Effector CD4-positive, alpha-beta T cell (primary cell): Measurements from ENCODE around the gene TAF7L.
"Not testable (repeated sequence)": the region's sequence is repeated elsewhere in the genome, so short reads cannot be mapped to it uniquely, and the experiment has no call there.

Experiments used
- DNase-seq: peaks from one replicate; pipeline ENCODE4 v3.0.0-alpha.2; 2020
- total RNA-seq: gene quantifications from one replicate; lab custom pipeline; 2026; lab: John Stamatoyannopoulos, UW

TAF7L gene, protein sequence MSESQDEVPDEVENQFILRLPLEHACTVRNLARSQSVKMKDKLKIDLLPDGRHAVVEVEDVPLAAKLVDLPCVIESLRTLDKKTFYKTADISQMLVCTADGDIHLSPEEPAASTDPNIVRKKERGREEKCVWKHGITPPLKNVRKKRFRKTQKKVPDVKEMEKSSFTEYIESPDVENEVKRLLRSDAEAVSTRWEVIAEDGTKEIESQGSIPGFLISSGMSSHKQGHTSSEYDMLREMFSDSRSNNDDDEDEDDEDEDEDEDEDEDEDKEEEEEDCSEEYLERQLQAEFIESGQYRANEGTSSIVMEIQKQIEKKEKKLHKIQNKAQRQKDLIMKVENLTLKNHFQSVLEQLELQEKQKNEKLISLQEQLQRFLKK
- total RNA-seq: 0.56 reads per million

DNA sequence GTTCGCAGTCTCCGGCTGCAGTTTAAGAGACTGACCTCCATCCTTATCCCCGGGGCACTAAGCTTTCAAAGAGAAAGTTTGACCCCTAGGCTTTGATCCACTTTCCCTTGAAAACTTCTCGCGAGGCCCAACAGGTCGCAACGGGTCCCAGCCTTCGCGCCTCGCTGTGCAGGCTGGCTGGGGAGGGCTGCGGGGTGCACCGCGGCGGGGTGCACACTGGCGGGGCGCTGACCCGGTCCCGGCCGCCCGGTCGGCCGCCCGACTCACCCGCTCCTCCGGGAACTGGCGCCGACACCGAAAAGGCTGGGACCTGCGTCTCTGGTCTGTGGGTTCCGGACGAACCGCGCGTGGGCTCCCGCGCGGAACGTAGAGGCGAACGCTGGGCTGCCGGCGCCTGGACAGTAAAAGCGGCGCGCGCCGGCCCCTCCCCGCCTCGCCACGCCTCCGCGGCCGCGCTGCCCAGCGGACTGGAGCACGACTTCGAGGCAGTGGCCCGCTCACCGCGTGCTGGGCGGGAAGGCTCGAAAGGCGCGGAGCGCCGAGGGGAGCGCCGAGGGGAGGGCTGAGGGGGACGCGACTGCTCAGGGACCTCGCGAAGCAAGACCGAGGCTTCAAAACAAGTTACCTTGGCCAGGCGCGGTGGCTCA lies at the start of gene TAF7L:
Gene TAF7L, minus strand, starts transcription at position 378 of the 647 bp plus-strand sequence. CDS start 3,791 bp downstream, outside the sequence.
- no peak for DNase-seq

DNA sequence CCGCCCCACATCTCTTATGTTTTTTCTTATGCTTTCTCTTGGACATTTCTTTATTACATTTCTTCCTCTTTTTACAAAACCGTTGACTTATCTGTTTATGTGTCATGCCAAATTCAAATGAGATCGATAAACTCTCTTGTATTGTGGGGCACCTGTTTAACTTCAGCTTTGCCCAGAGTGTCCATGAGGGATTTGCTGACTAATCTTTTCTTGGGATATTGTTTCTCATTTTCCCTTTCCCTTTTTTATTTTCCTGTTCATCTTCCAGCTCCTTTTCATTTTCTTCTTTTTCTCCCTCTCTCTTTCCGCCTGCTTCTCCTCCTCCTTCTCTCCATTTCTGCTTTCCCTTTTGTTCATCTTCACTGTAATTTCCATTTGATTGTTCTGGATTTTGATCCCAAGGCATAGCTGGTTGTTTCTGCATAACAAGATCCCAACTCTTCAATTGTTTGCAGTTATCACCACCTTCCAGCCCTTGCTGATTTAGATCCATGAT lies 46.7 kb upstream of the TAF7L start:
- DNase-seq: no peak

DNA sequence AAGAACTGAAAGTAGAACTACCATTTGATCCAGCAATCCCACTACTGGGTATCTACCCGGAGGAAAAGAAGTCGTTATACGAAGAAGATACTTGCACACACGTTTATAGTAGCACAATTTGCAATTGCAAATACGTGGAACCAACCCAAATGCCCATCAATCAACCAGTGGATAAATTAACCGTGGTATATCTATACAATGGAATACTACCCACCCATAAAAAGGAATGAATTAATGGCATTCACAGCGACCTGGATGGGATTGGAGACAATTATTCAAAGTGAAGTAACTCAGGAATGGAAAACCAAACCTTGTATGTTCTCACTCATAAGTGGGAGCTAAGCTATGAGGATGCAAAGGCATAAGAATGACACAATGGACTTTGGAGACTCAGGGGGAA lies 43.2 kb upstream of the TAF7L start:
- DNase-seq: not testable (repeated sequence)

DNA sequence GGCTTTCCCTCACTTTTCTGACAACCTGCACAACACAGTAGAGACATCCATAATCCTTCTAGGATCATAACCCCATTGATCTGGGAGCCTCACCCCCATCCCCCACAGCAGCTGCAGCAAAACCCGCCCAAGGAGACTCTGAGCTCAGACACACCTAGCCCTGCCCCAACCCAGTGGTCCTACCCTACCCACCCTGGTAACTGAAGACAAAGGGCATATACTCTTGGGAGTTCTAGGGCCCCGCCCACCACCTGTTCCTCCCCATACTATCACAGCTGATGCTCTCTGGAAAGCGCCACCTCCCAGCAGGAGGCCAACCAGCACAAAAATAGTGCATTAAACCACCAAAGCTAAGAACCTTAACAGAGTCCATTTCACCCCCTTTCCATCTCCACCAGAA lies 35.5 kb upstream of the TAF7L start:
- not testable (repeated sequence) for DNase-seq

DNA sequence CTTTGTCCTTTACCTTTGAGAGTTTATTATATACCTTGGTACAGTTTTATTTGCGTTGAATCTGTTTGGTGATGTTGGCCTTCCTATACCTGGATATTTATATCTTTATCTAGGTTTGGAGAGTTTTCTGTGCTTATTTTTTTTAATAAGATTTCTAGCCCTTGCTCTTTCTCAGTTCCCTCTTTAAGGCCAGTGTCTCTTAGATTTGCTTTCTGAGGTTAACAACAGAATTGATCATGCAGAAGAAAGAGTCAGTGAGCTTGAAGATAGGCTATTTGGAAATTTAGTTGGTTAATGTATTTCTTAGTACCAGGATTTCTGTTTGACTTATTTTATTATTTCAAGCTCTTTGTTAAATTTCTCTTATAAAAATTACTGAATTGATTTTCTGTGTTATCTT lies 12.7 kb upstream of the TAF7L start:
- DNase-seq: no peak

DNA sequence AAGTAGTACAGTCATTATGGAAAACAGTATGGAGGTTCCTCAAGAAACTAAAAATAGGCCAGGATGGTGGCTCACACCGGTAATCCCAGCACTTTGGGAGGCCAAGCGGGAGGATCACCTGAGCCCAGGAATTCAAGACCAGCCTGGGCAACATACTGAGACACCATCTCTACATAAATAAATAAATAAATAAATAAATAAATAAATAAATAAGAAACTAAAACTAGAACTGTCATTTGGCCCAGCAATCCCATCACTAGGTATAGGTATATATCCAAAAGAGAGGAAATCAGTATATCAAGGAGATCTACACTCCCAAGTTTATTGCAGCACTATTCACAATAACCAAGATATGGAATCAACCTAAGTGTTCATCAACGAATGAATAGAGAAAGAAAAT lies 4.5 kb upstream of the TAF7L start:
- not testable (repeated sequence) for DNase-seq

DNA sequence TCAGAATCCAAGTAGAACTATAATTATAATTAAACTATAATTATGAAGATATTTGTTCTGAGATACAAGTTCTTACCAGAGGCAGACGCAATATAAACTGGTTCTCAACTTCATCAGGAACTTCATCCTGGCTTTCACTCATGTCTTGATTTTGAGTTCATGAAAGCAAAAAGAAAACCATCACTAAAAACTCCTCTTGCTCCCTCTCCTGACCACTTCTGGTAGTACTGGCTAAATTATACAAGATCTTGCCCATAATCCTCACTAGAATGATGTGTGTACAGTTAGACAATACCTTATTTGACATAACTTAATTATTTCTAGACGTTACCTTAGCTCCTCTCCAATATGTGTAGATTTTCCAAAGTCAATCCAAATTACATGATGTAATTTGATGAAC lies 3.7 kb downstream of the TAF7L start:
- no peak for DNase-seq

DNA sequence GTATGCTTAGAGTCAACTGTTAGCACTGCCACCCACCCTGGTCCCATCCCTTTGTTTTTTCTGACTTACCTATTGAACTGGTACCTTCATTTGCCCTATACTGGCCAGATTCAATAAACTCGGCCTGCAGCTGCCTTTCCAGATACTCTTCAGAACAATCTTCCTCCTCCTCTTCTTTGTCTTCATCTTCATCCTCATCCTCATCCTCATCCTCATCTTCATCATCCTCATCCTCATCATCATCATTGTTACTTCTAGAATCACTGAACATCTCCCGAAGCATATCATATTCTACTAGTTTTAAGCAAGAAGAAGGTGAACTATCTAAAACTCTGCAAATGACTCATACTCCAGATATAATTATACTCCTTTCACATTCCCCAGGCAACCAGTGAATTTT lies 14.9 kb downstream of the TAF7L start:
- DNase-seq: no peak

DNA sequence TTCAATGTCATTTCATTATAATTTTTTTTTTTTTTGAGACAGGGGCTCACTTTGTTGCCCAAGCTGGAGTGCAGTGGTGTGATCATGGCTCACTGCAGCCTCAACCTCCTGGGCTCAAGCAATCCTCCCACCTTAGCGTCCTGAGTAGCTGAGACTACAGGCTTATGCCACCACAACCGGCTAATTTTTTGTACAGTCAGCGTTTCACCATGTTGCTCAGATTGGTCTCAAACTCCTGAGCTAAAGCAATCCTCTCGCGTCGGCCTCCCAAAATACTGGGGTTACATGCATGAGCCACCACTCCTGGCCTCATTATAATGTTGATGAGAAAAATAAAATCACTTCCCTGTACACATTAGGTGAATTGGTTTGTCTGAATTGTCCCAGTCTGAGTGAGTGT lies 16.9 kb downstream of the TAF7L start:
- no peak for DNase-seq

DNA sequence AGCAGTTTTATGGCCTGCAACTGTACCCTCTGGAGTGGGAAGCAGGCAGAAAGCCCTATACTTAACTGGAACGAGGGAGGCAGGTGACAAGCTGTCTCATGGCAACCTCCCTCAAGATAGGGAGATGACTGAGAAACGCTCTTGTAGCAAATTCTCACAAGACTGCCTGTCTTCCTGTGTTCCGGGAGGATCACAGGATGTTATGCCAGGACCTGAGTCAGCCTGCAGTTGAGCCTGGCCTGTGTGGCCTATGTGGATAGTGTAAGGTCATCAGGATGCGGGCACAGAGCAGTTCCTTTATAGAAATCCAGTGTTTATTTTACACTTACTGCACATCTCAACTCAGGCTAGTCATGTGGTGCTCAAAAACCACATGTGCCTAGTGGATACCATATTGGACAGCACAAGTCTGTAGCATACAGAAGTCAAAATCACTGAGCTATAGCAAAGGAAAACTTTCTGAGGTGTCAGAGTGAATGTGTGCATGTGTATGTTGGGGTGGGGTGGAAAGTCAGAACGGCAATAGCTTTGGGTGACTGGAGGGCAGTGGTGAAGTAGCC lies 25.2 kb downstream of the TAF7L start:
- no peak for DNase-seq

DNA sequence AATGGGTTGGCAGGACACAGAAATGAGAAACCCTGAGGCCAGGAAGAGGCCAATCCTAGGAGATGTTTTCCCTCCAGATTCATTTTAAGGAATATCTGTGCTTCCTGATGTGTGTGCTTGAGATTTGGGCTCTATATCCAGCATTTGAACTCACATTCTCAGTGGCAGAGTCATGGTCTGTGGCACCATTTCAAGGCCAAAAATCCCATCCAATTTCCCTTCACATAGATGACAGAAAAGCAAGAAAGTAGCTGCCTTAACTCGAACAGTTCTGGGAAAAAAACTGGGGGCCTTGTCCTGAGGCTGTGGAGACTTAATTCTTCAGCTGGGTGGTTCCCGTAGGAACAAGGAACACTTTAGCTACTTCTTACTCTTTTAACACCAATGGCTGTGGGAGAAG lies 27.4 kb downstream of the TAF7L start:
- DNase-seq: no peak

DNA sequence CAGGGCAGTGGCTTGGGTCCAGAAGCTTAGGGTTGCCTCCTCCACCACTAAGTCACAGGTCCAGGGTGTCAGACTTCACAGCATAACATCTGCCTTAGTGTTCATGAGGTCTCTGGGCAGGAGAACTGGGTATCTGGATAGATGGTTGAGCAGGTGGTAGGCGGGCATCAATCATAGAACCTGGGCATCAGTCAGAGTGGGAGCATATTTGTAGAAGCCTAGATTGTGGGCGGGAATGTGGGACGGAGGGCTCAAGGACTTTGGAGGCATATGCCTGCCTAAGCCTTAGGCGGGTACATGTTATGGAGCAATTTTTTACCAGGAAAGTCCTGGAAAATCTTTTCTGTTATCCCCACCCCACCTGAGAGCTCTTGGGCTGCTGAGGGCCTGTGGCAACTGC lies 28.5 kb downstream of the TAF7L start:
- no peak for DNase-seq

DNA sequence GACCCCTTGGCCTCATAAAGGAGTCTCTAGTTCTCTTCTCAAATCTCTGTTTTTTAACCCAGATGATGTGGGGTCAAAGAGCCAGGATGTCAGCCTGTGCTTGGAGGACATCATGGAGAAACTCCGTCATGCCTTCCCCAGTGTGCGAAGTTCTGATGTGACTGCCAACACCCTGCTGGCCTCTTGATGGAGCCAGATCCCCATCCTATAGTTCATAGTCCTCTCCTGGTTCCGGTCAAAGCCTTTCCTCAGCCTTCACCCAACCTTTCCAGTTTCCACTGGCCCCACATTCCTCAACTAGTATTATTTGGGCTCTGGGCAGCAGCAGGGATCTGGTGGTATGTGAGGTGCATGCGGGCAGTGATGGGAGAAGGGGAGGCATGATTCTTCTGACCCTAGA lies 30.7 kb downstream of the TAF7L start:
- no peak for DNase-seq

DNA sequence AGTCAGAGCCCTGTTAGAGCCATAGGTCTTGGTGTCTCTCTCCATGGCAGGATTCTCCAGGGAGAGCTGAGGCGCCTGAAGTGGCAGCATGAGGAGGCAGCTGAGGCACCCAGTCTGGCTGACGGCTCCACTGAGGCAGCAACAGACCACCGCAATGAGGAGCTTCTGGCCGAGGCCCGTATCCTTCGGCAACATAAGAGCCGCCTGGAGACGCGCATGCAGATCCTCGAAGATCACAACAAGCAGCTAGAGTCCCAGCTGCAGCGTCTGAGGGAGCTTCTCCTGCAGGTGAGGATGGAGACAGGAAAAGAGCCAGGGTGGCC lies 32.9 kb downstream of the TAF7L start:
- no peak for DNase-seq

DNA sequence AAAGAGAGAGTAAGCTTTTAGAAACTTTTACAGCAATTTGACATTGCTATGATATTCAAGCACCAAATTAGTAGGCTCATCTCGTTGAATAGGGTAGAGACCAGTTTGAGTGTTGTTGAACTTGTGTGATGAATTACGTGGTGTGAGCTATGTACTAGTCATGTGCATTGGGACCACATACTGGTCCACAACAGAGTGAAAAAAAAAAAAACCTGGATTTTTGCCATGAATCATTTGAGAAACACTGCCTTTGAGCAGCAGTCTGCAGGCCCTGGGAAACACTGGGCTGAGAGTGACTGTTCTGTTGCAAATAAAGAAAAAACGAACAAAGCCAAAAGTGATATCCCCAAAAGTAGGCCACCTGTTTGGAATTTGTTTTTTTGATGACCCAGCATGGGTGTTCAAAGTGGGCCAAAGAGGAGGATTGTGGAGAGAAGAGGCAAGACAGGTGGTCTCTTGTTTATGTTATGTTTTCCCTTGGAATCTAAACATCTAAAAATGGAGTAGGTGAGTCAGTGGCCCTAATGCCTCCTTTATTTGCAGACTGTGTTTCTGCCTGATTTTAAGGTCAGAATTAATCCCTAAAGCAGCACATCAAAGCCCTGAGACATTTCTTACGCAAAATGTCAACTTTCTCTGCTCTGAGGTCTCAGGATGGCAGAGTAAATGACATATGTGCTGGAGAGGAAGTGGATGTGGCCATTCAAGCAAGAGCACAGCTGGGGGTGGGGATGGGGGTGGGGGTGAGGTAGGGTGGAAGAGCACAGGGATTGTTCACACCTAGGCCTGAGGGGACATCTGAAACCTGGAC lies 33.5 kb downstream of the TAF7L start:
- no peak for DNase-seq

DNA sequence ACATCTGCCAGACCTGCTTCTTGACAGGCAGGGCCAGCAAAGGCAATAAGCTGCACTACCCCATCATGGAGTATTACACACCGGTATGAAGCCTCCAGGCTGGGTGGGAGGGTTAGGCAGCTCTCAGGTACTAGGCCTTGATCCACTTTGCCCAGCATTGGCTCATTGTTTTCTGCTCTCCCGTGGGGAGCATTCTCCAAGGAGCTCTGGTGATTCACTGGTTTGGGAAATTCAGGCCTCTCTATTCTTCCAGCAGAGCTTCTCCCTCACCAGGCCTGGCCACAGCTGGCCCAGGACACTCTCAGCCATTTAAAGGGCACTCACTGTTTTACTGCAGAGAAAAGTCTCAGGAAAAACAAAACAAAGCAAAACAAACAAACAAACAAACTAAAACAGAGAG lies 38.5 kb downstream of the TAF7L start:
- no peak for DNase-seq

DNA sequence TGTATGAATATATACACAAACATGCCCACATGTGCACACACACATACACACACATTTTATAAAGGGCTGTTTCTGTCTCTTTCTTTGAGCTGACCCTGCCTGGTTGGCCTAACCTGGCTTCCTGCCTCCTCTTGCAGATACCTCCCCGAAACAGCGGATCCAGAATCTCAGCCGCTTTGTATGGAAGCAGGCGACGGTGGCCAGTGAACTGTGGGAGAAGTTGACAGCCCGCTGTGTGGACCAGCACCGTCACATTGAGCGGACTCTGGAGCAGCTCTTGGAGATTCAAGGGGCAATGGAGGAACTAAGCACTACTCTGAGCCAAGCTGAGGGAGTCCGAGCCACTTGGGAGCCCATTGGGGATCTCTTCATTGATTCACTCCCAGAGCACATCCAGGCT lies 49.6 kb downstream of the TAF7L start:
- no peak for DNase-seq

DNA sequence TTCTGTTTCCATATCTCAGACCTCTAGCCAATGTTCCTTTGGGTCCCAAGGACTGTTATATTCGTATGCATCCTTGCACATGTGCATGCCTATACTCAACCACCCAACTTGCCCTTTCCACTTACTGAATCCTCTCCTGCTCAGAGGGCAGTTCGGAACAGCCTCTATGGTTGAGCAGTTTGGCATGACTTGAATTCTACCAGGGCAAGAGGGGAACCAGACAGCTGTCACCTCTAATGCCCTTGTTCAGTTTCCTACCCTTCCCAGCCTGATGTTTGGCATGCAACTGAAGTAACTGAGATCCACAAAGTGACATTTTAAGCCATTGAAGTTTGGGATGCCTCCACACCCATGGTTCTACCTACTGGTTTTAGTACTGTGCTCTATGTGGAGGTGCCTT lies 54.1 kb downstream of the TAF7L start:
- DNase-seq: no peak

DNA sequence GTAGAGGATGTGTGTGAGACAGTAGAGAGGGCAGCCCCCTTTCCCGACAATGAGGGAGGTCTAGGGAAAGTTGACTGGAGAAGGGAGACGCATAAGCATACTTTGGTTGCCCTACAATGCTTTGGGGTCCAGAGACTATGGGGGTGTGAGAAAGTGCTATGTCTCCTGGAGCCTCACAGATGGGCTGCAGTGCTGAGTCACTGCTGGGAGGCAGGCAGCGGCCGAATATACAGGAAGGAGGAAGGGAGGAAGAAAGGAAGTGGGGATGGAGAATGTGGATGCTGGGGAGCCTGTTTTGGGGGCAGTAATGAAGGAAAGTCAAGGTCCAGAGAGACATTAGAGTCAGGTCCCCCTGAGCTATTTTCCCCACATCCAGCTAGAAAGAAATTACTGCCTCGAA lies 58.8 kb downstream of the TAF7L start:
- no peak for DNase-seq

DNA sequence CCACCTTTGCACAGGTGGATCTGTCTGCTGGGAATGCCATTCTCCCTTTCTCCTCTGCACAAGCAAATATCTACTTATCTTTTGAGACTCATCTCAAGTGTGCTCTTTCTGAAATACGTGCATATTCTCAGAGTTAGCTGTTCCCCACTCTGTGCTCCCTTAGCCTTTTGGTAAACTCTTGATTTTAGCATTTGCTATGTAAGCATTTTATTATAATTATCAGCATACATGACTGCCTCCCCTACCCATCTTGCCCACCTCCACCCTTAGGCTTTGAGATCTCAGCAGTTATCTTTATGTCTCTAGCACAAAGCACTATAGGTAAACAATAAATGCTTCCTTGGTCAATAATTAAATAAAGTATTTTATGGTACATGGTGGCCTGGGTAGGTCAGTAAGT lies 60.1 kb downstream of the TAF7L start:
- DNase-seq: no peak

DNA sequence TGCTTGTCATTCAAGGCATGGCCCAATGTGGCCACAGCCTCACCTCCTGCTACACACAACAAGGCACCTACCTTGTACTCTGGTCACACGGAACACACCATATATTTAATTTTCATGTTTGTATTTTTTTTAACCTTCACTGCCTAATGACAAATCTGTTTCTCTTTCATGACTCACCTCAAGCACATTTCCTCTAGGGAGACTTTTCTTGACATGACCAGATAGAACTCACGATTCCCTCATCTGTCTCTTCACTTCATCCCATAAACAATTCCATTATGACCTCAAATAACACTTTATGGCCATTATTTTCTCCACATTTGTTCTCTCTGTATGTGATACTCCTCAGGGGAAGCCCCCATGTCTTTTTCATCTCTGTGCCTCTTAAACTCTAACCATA lies 60.5 kb downstream of the TAF7L start:
- DNase-seq: no peak

DNA sequence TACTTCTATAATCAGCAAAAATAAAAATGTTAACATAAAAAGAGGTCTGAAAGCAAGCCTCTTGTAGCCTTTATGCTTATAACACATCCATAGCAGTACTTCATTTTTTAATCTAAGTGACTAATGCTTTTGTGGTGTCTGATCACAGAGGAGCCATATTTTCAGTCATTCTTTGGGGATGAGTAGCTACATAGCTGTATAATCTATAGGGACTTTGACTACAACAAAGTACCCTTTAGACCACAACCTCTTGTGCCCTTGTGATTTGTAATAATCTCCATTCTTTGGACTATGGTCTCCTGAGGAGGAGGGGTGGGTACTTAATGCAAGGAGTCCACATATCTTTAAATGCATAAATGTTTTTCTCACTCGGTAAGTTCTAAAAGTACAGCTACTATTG lies 62.0 kb downstream of the TAF7L start:
- DNase-seq: no peak

DNA sequence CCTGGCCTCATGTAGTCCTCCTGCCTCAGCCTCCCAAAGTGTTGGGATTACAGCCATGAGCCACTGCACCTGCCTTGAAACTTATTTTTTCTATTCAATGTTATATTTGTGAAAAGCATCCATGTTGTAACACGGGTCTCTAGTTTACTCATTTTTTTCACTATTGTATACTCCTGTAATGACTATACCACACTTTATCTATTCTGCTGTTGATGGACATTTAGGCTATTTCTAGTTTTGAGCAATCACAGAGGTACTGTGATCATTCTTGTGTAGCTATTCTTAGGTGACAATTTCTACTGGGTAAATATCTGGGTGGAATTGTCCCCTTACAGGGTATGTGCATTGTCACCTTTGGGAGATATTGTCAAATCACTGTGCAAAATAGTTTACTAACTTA lies 67.9 kb downstream of the TAF7L start:
- no peak for DNase-seq
